ENCODE results near the gene PPM1J.
A peak's percentile ranks its signal among the peaks of the same experiment; 100 is the strongest.

The PPM1J gene

GRCh38 chr1:112707221-112708001, 7.7 kb downstream of the PPM1J start:
- peak; percentile 32 to 53 for DNase-seq (ENCODE audit: low read depth in 1 of 2, low spot score in 1 of 2)

DNA sequence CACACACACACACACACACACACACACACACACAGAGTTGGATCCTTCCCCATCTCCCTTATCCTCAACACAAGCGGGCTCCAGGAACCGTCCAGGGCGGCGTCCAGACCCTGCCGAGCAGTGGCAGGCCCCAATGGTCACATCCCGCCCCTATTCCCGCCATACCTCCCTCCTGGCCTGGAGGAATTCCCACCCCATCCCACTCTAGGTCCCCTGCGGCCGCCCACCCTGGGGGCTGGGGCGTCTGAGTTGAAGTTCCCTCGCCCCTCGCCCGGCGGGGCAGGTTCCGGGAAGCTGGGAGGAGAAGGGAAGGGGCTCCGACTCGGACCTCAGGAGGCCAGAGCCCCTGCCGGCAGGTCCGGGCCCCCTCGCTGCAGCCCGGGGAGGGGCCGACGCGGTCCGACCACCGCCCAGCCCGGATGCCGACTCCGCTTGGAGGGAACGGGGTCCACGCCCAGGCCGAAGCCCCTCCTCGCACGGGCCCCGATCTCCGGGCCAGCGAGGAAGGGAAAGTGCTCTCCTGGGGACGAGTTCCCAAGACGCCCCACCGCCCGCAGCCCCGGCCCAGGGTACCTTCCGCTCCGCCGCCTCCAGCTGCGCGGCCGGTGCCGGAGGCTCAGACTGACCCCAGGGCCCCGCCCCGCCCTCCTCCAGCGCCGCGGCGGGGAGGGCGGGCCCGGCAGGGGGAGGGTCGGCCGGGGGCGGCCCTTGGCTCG, 8.5 kb downstream of the PPM1J start, which contains the start of gene RHOC:
RHOC (minus strand) TSS at position 623 of the 716 bp plus-strand sequence. CDS start 3,328 bp downstream, outside the sequence.
- DNase-seq (ENCODE audit: low read depth in 1 of 2, low spot score in 1 of 2): no peak

- DNase-seq (ENCODE audit: low read depth in 1 of 2, low spot score in 1 of 2): no peak
These were observed 10.1 kb downstream of the PPM1J start for GRCh38 chr1:112704934-112705627.

DNA sequence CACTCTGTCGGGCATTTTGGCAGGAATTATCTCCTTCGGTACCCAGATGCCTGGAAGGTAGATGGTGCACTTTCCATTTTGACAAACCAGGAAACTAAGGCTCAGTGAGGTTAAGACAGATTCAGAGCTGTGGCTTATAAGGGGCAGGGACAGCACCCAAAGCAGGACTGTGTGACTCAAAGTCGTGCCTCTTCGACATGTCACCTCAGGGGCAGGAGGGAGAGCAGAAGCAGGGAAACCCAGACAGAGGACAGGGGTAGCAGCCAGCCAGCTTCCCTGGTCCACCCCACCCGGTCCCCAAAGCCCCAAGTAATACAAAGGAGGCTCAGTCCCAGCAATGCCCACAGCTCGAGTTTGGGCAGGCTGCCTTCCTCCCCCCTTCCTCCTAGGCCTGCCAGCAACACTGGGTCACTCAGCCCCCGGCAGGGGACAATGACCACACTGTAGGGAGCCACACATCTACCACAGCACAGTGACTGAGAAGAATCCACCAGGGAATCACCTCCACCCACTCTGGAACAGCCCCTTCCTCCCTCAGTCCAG, 10.7 kb downstream of the PPM1J start:
- no peak for DNase-seq (ENCODE audit: low read depth in 1 of 2, low spot score in 1 of 2)

- no peak for DNase-seq (ENCODE audit: low read depth in 1 of 2, low spot score in 1 of 2)
These were observed 11.4 kb downstream of the PPM1J start for GRCh38 chr1:112703706-112704105.

DNA sequence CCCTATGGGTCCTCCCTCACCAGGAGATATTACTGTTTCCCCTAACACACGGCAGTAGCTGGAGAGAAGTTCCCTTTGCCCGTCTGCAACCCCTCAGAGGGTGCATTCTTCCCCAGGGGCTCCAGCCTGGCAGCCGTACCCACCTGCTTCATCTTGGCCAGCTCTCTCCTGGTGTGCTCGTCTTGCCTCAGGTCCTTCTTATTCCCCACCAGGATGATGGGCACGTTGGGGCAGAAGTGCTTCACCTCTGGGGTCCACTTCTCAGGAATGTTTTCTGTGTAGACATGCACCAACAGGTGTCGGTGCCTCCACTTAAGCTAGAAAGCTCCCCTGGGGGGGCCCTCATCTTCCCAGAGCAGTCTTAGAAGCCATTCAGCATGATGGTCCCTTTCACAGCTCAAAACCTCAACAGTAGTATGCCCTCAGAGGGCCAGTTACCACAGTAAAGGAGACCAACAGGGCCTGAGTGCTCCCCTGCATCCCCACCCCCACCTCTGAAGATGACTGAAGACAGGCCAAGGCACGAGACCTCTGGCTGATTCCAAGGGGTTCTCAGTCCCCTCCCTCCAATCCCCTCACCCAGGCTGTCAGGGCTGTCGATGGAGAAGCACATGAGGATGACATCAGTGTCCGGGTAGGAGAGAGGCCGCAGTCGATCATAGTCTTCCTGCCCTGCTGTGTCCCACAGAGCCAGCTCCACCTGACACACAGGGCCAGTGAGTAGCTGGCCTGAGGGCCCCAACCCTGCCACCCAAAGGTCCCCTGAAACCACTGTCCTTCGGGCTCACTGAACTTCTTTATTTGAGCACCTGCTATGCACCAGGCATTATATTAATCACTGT, 12.5 kb downstream of the PPM1J start:
- DNase-seq (ENCODE audit: low read depth in 1 of 2, low spot score in 1 of 2): no peak

- no peak for DNase-seq (ENCODE audit: low read depth in 1 of 2, low spot score in 1 of 2)
These were observed 13.1 kb downstream of the PPM1J start for GRCh38 chr1:112702067-112702395.

- DNase-seq (ENCODE audit: low read depth in 1 of 2, low spot score in 1 of 2): no peak
These were observed 13.7 kb downstream of the PPM1J start for GRCh38 chr1:112701227-112702066.

GRCh38 chr1:112700290-112701226, 14.6 kb downstream of the PPM1J start:
- DNase-seq (ENCODE audit: low read depth in 1 of 2, low spot score in 1 of 2): peak in 1 of 2 donors; percentile 33

- DNase-seq (ENCODE audit: low read depth in 1 of 2, low spot score in 1 of 2): no peak
These were observed 15.5 kb downstream of the PPM1J start for GRCh38 chr1:112699425-112700144.

- DNase-seq (ENCODE audit: low read depth in 1 of 2, low spot score in 1 of 2): no peak
These were observed 16.5 kb downstream of the PPM1J start for GRCh38 chr1:112698366-112699310.

DNA sequence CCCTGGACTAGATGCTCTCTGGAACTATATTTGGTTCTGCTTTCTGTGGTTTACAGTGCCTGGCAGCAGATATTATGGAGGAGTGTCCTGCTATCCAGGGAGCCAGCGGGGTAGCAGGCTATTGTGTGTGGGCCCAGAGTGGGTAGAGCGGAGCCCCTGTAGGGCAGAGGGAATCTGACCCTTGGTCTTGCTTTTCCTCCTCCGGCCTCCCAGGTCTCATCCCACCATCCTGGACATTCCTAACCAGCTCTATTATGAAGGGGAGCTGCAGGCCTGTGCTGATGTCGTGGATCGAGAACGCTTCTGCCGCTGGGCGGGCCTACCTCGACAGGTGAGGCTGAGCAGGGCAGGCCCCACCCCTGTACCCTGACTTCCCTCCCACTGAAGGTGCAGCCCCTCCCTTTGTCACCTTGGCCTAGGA, 17.3 kb downstream of the PPM1J start:
- no peak for DNase-seq (ENCODE audit: low read depth in 1 of 2, low spot score in 1 of 2)

DNA sequence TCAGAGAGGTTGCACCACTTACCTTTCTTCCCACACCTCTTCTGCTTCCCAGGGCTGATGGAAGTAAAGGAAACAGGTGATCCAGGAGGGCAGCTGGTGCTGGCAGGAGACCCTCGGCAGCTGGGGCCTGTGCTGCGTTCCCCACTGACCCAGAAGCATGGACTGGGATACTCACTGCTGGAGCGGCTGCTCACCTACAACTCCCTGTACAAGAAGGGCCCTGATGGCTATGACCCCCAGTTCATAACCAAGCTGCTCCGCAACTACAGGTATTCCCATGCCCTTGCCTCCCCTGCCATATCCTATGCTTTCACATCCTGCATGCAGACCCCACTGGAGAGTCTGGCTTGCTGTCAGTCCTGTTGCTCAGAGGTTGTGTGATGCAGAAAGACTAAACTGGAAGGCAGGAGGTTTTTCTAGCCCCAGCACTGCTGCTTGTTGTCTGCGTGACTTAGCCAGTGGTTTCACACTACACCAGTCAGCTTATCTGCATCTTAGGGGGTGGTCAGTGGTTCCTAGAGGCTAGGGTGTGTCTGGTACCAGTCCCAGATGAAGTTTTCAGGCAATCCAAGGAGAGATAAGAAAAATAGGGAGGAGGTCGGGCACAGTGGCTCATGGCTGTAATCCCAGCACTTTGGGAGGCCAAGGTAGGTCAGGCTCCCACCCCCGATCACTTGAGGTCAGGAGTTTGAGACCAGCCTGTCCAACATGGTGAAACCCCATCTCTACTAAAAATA, 18.4 kb downstream of the PPM1J start:
- DNase-seq (ENCODE audit: low read depth in 1 of 2, low spot score in 1 of 2): no peak

DNA sequence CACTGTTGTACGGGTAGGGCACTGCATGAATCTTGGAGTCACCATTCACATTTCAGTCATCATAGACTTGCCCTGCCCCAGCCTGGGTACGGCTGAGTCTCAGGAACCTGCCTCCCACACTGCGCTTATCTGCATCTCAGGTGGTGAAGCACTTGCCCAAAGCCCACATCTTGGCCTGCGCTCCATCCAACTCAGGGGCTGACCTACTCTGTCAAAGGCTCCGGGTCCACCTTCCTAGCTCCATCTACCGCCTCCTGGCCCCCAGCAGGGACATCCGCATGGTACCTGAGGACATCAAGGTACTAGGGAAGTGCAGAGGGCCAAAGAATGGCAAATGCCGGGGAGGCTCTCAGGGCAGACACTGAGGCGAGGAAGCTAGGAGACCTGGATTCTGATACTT, 19.9 kb downstream of the PPM1J start:
- DNase-seq (ENCODE audit: low read depth in 1 of 2, low spot score in 1 of 2): no peak

DNA sequence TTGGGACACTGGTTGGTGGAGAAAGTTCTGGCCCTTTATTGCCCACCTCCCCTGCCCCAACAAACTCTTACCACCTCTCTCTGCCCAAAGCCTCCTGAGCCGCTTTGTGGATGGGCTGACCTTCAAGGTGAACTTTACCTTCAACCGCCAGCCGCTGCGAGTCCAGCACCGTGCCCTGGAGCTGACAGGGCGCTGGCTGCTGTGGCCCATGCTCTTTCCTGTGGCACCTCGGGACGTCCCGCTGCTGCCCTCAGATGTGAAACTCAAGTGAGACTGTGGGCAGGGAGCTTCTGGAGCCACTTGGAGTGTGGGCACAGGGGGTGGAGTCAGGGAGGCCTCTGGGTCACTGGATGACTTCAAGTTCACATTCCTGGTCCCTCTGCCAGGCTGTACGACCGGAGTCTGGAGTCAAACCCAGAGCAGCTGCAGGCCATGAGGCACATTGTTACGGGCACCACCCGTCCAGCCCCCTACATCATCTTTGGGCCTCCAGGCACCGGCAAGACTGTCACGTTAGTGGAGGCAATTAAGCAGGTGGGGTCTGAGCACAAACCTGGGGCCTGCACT, 20.7 kb downstream of the PPM1J start:
- no peak for DNase-seq (ENCODE audit: low read depth in 1 of 2, low spot score in 1 of 2)

- no peak for DNase-seq (ENCODE audit: low read depth in 1 of 2, low spot score in 1 of 2)
These were observed 21.3 kb downstream of the PPM1J start for GRCh38 chr1:112693821-112694220.
